Rectal smooth muscle tissue (tissue), 1 donor: ENCODE results near the gene TSPAN32.

Experiments used
- H3K27ac ChIP-seq: one replicate; pipeline ENCODE4 v1.7.0; 2013; ENCODE audit warnings: low read depth, low read length, inconsistent platforms
- H3K27me3 ChIP-seq: one replicate; pipeline ENCODE4 v1.7.0; 2013; ENCODE audit warnings: low read length; ENCODE audit not compliant: control insufficient read depth, insufficient read depth
- H3K36me3 ChIP-seq: one replicate; pipeline ENCODE4 v1.7.0; 2013; ENCODE audit warnings: low read length; ENCODE audit not compliant: control insufficient read depth, insufficient read depth
- H3K4me1 ChIP-seq: one replicate; pipeline ENCODE4 v1.7.0; 2013; ENCODE audit warnings: low read length; ENCODE audit not compliant: control insufficient read depth, insufficient read depth
- H3K4me3 ChIP-seq: one replicate; pipeline ENCODE4 v1.7.0; 2013; ENCODE audit warnings: low read length
- H3K9ac ChIP-seq: one replicate; pipeline ENCODE4 v1.7.0; 2013; ENCODE audit warnings: low read length

Gene TSPAN32

DNA sequence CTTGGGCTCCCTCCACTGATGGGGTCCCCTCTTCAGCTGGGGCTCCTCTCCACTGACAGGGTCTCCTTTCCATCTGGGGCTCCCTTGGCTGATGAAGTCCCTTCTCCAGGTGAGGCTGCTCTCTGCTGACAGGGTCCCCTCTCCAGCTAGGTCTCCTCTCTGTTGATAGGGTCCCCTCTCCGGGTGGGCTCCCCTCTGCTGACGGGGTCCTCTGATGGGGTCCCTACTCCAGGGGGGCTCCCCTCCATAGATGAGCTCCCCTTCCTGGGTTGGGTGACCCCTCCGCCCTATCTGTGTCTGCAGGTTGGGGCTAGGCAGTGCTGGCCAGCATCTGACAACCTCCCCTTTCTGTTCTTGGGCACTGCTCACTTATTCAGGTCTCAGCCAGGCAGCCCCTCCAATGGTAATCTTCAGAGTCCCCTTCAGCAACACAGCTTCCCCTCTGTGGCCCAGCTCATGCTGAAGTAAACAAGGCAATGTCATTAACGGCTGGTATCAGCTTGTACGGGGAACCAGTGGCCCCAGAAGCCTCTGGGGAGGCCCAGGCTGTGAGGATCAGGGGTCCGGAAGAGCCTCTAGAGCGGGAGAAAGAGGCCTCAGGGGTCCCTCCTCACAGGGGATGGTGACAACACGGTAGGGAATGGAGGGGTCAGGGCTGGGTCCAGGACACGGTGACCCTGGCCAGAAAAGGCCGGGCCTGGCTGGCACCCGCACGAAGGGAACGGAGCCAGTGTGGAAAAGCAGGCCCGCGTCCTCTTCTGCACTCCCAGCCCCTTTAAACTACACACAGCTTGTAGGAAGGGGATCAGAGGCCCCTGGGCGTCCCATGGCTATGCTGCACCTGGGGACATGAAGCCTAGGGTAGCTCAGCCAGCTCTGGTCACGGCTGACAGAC is 65.7 kb downstream of the TSPAN32 start:
- Histone ChIP-seq H3K4me3 (no peak overlapping the region), H3K27ac (no peak overlapping the region), H3K27me3 (no peaks in the 10 kb centered on the region), H3K36me3 (no peaks in the 10 kb centered on the region), H3K9ac (no peak overlapping the region), H3K4me1 (no peaks in the 10 kb centered on the region)
